ENCODE measurements around the gene CERS5. TPM values are rescaled to one million over a fixed set of nuclear protein-coding genes. Genes with fewer than 3 reads are reported as not detected.
A peak's percentile ranks its signal among the peaks of the same experiment; 100 is the strongest.

Gene CERS5
- total and polyA plus RNA-seq, 8 donors, result 12.9 to 84.3 (median 19.3) TPM

DNA sequence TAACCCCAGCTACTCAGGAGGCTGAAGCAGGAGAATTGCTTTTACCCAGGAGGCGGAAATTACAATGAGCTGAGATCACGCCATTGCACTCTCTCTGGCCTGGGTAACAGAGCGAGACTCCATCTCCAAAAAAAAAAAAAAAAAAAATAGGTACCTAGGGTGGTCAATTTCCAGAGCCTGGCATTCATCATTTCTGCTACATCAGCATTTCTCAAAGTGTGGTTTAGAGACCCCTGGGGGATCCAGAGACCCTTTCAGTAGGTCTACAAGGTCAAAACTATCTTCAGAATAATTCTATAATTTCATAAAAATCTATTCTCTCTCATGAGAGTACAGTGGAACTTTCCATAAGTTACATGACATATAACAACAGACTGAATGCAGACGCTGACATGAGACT lies 19.9 kb downstream of the CERS5 start:
- TF ChIP-seq, protein P1, sequence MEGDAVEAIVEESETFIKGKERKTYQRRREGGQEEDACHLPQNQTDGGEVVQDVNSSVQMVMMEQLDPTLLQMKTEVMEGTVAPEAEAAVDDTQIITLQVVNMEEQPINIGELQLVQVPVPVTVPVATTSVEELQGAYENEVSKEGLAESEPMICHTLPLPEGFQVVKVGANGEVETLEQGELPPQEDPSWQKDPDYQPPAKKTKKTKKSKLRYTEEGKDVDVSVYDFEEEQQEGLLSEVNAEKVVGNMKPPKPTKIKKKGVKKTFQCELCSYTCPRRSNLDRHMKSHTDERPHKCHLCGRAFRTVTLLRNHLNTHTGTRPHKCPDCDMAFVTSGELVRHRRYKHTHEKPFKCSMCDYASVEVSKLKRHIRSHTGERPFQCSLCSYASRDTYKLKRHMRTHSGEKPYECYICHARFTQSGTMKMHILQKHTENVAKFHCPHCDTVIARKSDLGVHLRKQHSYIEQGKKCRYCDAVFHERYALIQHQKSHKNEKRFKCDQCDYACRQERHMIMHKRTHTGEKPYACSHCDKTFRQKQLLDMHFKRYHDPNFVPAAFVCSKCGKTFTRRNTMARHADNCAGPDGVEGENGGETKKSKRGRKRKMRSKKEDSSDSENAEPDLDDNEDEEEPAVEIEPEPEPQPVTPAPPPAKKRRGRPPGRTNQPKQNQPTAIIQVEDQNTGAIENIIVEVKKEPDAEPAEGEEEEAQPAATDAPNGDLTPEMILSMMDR (IDR thresholded peaks at IDR 0.05), result no peak
- no peaks in the 10 kb centered on the region for H3K9me3 ChIP-seq
- 95 to 97% methylated on average over 4 of the region's 4 CpGs for WGBS, 2 donors
- no peak for DNase-seq
- H3K27ac ChIP-seq, result no peak overlapping the region
- intact Hi-C loops (cut with DNase I), result no loop called here
- H3K4me1 ChIP-seq, result no peaks in the 10 kb centered on the region
- no peak overlapping the region for H3K4me3 ChIP-seq
- ATAC-seq, result no peak
- H3K36me3 ChIP-seq, result no peaks in the 10 kb centered on the region
- no peak for FAIRE-seq
- no peaks in the 10 kb centered on the region for H3K27me3 ChIP-seq

DNA sequence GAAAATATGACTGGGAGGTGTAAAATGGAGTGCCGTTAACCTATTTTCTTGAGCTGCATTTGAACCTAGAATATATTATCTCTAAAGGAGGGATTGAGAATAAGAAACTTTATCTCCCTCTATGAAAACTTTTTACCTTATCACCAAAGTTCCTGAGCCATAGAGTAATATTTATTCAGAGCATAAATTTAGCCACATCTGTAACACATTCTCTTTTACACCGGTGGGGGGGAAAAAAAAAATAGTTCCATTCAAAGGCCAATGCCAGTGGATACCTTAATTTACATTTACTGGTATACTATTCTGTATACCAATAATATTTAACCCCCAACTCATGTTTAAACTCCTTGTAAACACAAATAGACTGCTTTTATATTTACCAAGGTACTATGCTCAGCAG lies 21.7 kb downstream of the CERS5 start:
- TF ChIP-seq, protein P1 (IDR thresholded peaks at IDR 0.05), result no peak
- Histone ChIP-seq H3K4me3 (no peak overlapping the region), H3K27ac (no peak overlapping the region), H3K9me3 (no peaks in the 10 kb centered on the region), H3K36me3 (peaks cover 0 to 8% (median 0%) of the 10 kb centered on the region in 3 donors), H3K4me1 (no peaks in the 10 kb centered on the region), H3K27me3 (no peaks in the 10 kb centered on the region)
- 46 to 54% methylated on average over 2 of the region's 2 CpGs for WGBS, 2 donors
- DNase-seq (no peak), ATAC-seq (no peak), FAIRE-seq (no peak)
- intact Hi-C loops (cut with DNase I), result no loop called here

DNA sequence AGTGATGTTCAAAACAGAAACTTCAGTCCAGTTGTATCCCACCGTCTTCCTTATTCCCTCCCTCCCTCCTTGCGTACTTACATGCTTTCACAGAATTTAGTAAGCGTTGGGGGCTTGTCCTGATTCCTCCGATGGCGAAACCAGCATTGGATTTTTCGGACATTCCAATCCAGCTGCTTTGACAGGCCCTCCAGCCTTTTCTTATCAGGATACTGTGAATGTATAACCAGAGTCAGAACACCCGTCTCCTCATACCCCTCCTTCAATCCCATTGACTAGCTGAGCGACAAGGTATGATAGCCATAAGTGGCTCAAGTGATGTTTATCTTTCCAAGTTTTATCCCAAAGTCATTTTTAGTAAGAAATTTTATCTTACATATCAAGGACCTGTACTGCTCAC lies 24.2 kb downstream of the CERS5 start:
- Histone ChIP-seq H3K4me1 (no peaks in the 10 kb centered on the region), H3K36me3 (peaks cover 0 to 8% (median 0%) of the 10 kb centered on the region in 3 donors), H3K4me3 (no peak overlapping the region), H3K27me3 (no peaks in the 10 kb centered on the region), H3K27ac (peak overlapping the region in 1 of 4 donors; percentile 0), H3K9me3 (no peaks in the 10 kb centered on the region)
- 54 to 56% methylated on average over 8 of the region's 8 CpGs for whole genome bisulfite sequencing, 2 donors
- DNase-seq, result no peak
- intact Hi-C loops (cut with DNase I), result no loop called here
- FAIRE-seq, result no peak
- TF ChIP-seq, protein P1 (IDR thresholded peaks at IDR 0.05), result no peak
- ATAC-seq, result peak in 1 of 4 donors; percentile 59

DNA sequence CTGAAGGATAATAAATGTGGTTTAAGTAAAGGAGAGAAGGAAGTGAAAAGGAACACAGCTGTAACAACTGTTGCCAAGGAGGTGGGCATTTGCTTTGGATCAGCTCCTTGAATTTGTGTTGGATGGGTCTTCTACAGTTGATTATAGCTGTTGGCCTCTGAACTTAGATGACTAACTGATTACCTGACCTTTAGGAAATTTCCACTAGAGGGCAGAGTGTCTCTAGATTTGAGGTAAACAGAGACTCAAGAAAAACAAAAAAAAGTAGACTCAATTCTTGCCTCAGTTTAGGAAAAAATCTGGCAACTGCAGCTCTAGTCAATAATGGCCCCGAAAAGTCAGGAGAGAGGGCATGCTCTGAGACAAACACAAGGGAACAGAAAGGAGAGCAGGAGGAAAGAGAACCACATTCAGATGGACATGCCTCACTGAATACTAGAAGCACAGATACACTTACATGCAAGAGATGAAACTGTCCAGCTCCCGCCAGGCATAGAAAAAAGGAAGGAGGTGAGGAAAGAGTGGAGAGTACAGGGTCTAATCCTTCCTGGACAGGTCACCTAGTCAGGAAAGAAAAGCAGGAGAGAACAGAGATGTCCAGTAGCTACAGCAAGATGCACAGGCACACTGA lies 34.5 kb downstream of the CERS5 start:
- no peak for FAIRE-seq

DNA sequence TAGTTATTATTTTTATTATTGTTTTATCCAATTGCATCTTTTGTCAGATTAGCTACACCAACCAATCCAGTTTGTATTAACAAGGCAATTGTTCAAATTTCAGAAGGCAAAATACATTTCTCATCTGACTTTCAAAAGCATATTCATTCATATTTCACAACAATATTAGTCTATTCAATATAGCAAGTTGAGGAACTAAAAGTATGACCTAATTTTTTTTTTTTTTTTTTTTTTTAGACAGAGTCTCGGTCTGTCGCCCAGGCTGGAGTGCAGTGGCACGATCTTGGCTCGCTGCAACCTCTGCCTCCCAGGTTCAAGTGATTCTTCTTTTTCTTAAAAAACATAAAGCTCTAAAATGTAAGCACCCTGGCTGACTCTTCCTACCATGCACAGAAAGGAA lies 37.9 kb downstream of the CERS5 start:
- Histone ChIP-seq H3K36me3 (peaks cover 0 to 12% (median 2%) of the 10 kb centered on the region in 3 donors), H3K27me3 (no peaks in the 10 kb centered on the region), H3K27ac (no peak overlapping the region), H3K4me3 (no peak overlapping the region), H3K4me1 (no peaks in the 10 kb centered on the region), H3K9me3 (no peaks in the 10 kb centered on the region)
- whole genome bisulfite sequencing, 2 donors, result 92% methylated on average over 4 of the region's 4 CpGs
- ATAC-seq, result no peak
- TF ChIP-seq, protein P1 (IDR thresholded peaks at IDR 0.05), result no peak
- FAIRE-seq, result no peak
- intact Hi-C loops (cut with DNase I), result no loop called here
- DNase-seq, result no peak

More for the DNA sequence above, 34.5 kb downstream of the CERS5 start:
- DNase-seq (no peak), ATAC-seq (peak in 3 of 4 donors; percentile 53 to 74 (median 68))
- H3K9me3 ChIP-seq, result no peaks in the 10 kb centered on the region
- H3K4me1 ChIP-seq, result no peaks in the 10 kb centered on the region
- peaks cover 0 to 15% (median 10%) of the 10 kb centered on the region in 3 donors for H3K36me3 ChIP-seq
- intact Hi-C loops (cut with DNase I), result no loop called here
- TF ChIP-seq, protein P1 (IDR thresholded peaks at IDR 0.05), result peak in 3 of 4 donors; percentile 16 to 63 (median 48)
- H3K4me3 ChIP-seq, result no peak overlapping the region
- no peaks in the 10 kb centered on the region for H3K27me3 ChIP-seq
- 56 to 80% methylated on average over 2 of the region's 2 CpGs for WGBS, 2 donors
- no peak overlapping the region for H3K27ac ChIP-seq

All from pancreas (tissue), 10 donors.